ENCODE results near the gene DCLK1. TPM values are rescaled to one million over a fixed set of nuclear protein-coding genes. Genes with fewer than 3 reads are reported as not detected.

Gene DCLK1
- total RNA-seq, 1 experiment from 2014 or later, result 36.2 TPM

- Mint-ChIP-seq H3K27me3 (ENCODE audit: low read depth) (no peaks in the 10 kb centered on the region), H3K4me1 (no peaks in the 10 kb centered on the region), H3K36me3 (ENCODE audit: insufficient read depth in 1 of 3, low read depth in 3 of 3) (no peaks in the 10 kb centered on the region; a peak in 1 of 7 replicates), H3K4me3 (no peak overlapping the region), H3K27ac (no peak overlapping the region), H3K9me3 (no peaks in the 10 kb centered on the region)
- Histone ChIP-seq H2BK120ac (ENCODE audit: low read depth, low read length, poor library complexity, severe bottlenecking) (no peak overlapping the region), H3K79me2 (ENCODE audit: insufficient read depth, low read length) (no peaks in the 10 kb centered on the region), H4K8ac (replicated peaks; ENCODE audit: insufficient read length, low read depth, low read length) (no peak overlapping the region), H3K4ac (ENCODE audit: low read depth, low read length) (no peak overlapping the region), H2BK20ac (ENCODE audit: low read depth, low read length, poor library complexity, severe bottlenecking) (no peak overlapping the region), H3K9ac (ENCODE audit: extremely low read depth, insufficient read length, low read length) (no peak overlapping the region), H3K79me1 (ENCODE audit: insufficient read depth, low read depth, low read length, poor library complexity, severe bottlenecking) (no peaks in the 10 kb centered on the region), H2AK5ac (ENCODE audit: insufficient read length, low read length) (no peak overlapping the region), H4K91ac (ENCODE audit: insufficient read length, low read depth, low read length) (no peak overlapping the region), H3K4me1 (ENCODE audit: insufficient read depth, low read length) (no peaks in the 10 kb centered on the region), H2AFZ (ENCODE audit: low read length) (no peak overlapping the region), H4K5ac (ENCODE audit: insufficient read length, low read depth, low read length) (no peak overlapping the region), H3K14ac (ENCODE audit: insufficient read depth, low read length) (no peak overlapping the region), H2BK15ac (ENCODE audit: low read depth, low read length) (no peak overlapping the region), H3K23ac (ENCODE audit: insufficient read length, low read depth, low read length) (no peak overlapping the region), H3K9me3 (ENCODE audit: control insufficient read depth, low read depth, low read length) (no peaks in the 10 kb centered on the region), H3K27me3 (ENCODE audit: insufficient read depth, low read length) (no peaks in the 10 kb centered on the region), H3K18ac (ENCODE audit: insufficient read length, low read depth, low read length) (no peak overlapping the region), H2BK5ac (ENCODE audit: insufficient read length, low read length) (no peak overlapping the region), H3K4me2 (ENCODE audit: insufficient read depth, insufficient read length, low read length) (no peak overlapping the region), H3K56ac (ENCODE audit: insufficient read length, low read depth, low read length) (no peak overlapping the region), H4K20me1 (ENCODE audit: control insufficient read depth, insufficient read depth, insufficient read length) (no peaks in the 10 kb centered on the region), H3K27ac (ENCODE audit: insufficient read length, low read depth, low read length) (no peak overlapping the region), H3T11ph (ENCODE audit: low read length) (no peak overlapping the region), H3K23me2 (ENCODE audit: insufficient read length, low read depth, low read length, poor library complexity, severe bottlenecking) (no peaks in the 10 kb centered on the region), H2BK12ac (ENCODE audit: insufficient read length, low read depth, low read length) (no peak overlapping the region)
- TF ChIP-seq CTCF (conservative IDR thresholded peaks at IDR 0.05), result no peak
- DNase-seq, result no peak
- no CpG with 5 or more reads among the region's 7 CpGs for WGBS (ENCODE audit: extremely low coverage, insufficient read length, low lambda C conversion rate)
Observed at GRCh38 chr13:36108342-36108741, 22.8 kb downstream of the DCLK1 start.
